Hepatocyte (in vitro differentiated cells): ENCODE measurements around the gene OSBPL5. TPM values are rescaled to one million over a fixed set of nuclear protein-coding genes. Genes with fewer than 3 reads are reported as not detected.

Experiments used
- DNase-seq: peaks from one replicate; pipeline ENCODE4 v3.0.0-alpha.2; 2016; ENCODE audit warnings: low spot score
- H2AFZ ChIP-seq: fragments of 200-600 bp; sonication (generic); 2 replicates; pipeline ENCODE4 v1.6.0; 2016; ENCODE audit warnings: antibody characterized with exemption, mild to moderate bottlenecking
- H3K27ac ChIP-seq: fragments of 200-600 bp; sonication (generic); 2 replicates; pipeline ENCODE4 v1.5.1; 2016; ENCODE audit warnings: mild to moderate bottlenecking
- H3K27me3 ChIP-seq: fragments of 200-600 bp; sonication (generic); 2 replicates; pipeline ENCODE4 v1.6.1; 2016
- H3K36me3 ChIP-seq: fragments of 200-600 bp; sonication (generic); replicated peaks from 2 replicates; pipeline ENCODE4 v1.5.1; 2016; ENCODE audit warnings: low read depth; ENCODE audit not compliant: insufficient read depth
- H3K4me1 ChIP-seq: fragments of 200-600 bp; sonication (generic); 2 replicates; pipeline ENCODE4 v1.5.1; 2016; ENCODE audit warnings: mild to moderate bottlenecking, moderate library complexity; ENCODE audit not compliant: insufficient read depth
- H3K4me2 ChIP-seq: fragments of 200-600 bp; sonication (generic); 2 replicates; pipeline ENCODE4 v1.6.0; 2016
- H3K4me3 ChIP-seq: fragments of 200-600 bp; sonication (generic); 2 replicates; pipeline ENCODE4 v1.5.1; 2016; ENCODE audit warnings: mild to moderate bottlenecking
- H3K79me2 ChIP-seq: fragments of 200-600 bp; sonication (generic); 2 replicates; pipeline ENCODE4 v1.6.0; 2017; ENCODE audit warnings: mild to moderate bottlenecking
- H3K9me2 ChIP-seq: fragments of 200-600 bp; sonication (generic); replicated peaks from 2 replicates; pipeline ENCODE4 v1.6.0; 2017; ENCODE audit warnings: mild to moderate bottlenecking; ENCODE audit not compliant: insufficient read depth
- H3K9me3 ChIP-seq: fragments of 200-600 bp; sonication (generic); 2 replicates; pipeline ENCODE4 v1.5.1; 2016; ENCODE audit warnings: low read depth, mild to moderate bottlenecking
- H4K20me1 ChIP-seq: fragments of 200-600 bp; sonication (generic); 2 replicates; pipeline ENCODE4 v1.6.0; 2016; ENCODE audit warnings: mild to moderate bottlenecking; ENCODE audit not compliant: insufficient read depth, poor library complexity, severe bottlenecking
- CTCF ChIP-seq: fragments of 200-600 bp; sonication (generic); IDR thresholded peaks from 2 replicates; pipeline ENCODE4 v1.5.1; 2016; ENCODE audit warnings: antibody characterized with exemption, mild to moderate bottlenecking; ENCODE audit not compliant: poor library complexity
- EZH2 ChIP-seq: fragments of 200-600 bp; sonication (generic); IDR thresholded peaks from 2 replicates; pipeline ENCODE4 v1.6.1; 2016; ENCODE audit warnings: antibody characterized with exemption, mild to moderate bottlenecking, borderline replicate concordance
- EZH2phosphoT487 ChIP-seq: fragments of 200-600 bp; sonication (generic); IDR thresholded peaks from one replicate; pipeline ENCODE4 v1.6.1; 2018; ENCODE audit warnings: antibody characterized with exemption, mild to moderate bottlenecking, low read depth, moderate library complexity; ENCODE audit not compliant: unreplicated experiment, severe bottlenecking
- WGBS: methylation state at CpG from one replicate; pipeline ENCODE4 v1.1.6; 2016; ENCODE audit warnings: low lambda C conversion rate; ENCODE audit errors: missing lambda C conversion rate; 5-methylcytosine and 5-hydroxymethylcytosine counted together
- polyA plus RNA-seq: library from polyadenylated mRNA; unstranded; fragments of >200 nt; fragmentation: Nextera tagmentation; extraction: Ambion mirVana; gene quantifications from 2 replicates; pipeline ENCODE4 v1.2.1, GENCODE V29; 2016
- total RNA-seq: library from RNA; depleted of rRNA; stranded (reverse); fragments of >200 nt; gene quantifications from 2 replicates; pipeline ENCODE4 v1.2.3, GENCODE V29; 2014

OSBPL5 gene
- total and polyA plus RNA-seq, 2 experiments from 2014 or later: 9.0 to 12.5 TPM

DNA sequence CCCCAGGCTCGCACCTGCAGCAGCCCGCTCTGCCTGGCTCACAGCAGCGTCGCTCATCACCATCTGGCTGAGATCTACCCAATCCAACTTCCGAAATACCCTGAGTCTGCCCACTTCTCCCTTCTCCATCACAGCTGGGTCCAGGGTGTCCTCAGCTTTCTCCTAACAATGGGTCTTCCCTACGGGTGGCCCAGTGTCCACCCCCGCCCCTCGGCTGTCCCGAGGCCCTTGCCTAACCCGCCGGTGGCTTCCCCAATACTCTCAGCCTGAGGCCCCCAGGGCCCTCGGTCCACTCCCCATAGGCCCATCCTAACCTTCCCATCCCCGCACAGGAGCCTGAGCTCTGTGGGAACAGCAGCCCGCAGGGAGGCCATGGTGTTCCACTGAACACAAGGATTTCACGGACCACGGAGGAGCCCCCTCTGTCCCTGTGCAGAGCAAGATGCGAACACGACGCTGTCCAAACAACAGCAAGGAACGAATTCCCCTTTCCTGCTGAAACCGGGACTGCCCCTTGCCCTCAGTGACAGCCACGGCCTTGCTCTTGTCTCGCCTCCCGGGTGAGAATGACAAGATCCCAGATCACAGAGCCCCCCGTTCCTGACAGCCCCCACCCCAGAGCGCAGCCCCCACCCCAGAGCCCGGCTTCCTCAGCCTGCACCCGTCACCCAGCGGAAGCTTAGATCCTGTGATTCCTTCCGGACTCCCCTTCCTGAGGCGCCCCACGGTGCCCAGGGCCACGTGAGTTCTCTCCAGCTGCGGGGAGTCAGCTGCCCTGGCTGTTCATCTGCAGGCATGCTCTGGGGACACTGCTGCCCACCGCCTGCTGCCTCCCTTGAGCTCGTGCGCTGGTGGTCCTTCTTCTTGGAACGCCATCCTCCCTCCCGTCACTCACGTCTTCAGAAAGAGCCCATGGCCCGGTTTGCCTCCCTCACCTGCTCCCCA, 59.0 kb downstream of the OSBPL5 start:
- Histone ChIP-seq H3K9me2 (no peaks in the 10 kb centered on the region), H3K27ac (no peak overlapping the region), H3K27me3 (no peaks in the 10 kb centered on the region), H3K36me3 (no peaks in the 10 kb centered on the region), H3K4me1 (no peaks in the 10 kb centered on the region), H3K4me3 (no peak overlapping the region), H2AFZ (no peak overlapping the region), H3K9me3 (no peaks in the 10 kb centered on the region), H3K79me2 (no peaks in the 10 kb centered on the region), H4K20me1 (no peaks in the 10 kb centered on the region), H3K4me2 (no peak overlapping the region)
- no peak for DNase-seq
- WGBS: 93% methylated on average over 32 of the region's 41 CpGs
- TF ChIP-seq CTCF: no peak
- TF ChIP-seq EZH2phosphoT487: no peak
- no peak for TF ChIP-seq EZH2

DNA sequence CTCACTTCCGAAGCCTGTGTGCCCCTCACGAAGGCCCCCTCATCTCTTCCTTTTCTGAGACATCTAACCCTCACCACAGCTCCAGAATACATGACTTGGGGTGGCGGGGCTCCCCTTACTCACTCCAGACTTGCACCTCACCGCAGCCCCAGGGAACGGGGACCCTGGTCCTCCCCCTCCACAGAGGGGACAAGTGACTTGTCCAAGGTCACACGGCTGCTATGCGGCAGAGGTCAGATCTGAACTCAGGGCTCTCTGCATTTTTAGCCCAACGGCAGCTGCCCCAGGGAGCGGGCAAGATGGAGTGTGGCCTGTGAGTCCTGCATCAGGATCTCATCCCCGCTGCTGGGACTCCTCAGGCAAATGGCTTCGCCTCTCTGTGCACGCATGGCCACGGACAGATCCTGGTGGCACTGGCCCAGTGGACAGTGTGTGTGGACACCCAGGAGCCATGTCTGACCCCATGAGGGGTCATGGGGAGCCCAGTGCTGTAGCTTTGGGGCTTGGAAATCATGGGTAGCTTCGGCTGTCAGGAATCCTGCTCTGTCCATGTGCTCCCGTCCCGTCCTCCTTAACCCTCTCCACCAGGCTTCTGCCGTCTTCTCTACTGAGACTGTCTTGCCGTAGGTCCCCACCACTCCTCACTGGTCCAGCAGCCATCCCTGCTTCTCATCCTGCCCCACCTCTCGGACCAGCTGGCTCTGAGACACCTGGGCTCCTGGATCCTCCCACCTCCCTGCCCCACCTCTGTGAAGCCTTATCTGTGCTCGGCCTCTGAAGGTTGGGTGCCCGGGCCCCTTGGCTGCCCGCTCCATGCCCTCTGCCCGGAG, 59.9 kb downstream of the OSBPL5 start:
- Histone ChIP-seq H3K36me3 (no peaks in the 10 kb centered on the region), H3K9me2 (no peaks in the 10 kb centered on the region), H3K27me3 (no peaks in the 10 kb centered on the region), H2AFZ (no peak overlapping the region), H3K79me2 (no peaks in the 10 kb centered on the region), H3K4me3 (no peak overlapping the region), H4K20me1 (no peaks in the 10 kb centered on the region), H3K4me2 (no peak overlapping the region), H3K27ac (no peak overlapping the region), H3K9me3 (no peaks in the 10 kb centered on the region), H3K4me1 (no peaks in the 10 kb centered on the region)
- 97% methylated on average over 23 of the region's 23 CpGs for WGBS
- no peak for TF ChIP-seq CTCF
- no peak for TF ChIP-seq EZH2
- TF ChIP-seq EZH2phosphoT487: no peak
- DNase-seq: no peak

GRCh38 chr11:3104051-3104714, 60.9 kb downstream of the OSBPL5 start:
- H3K36me3 ChIP-seq: no peaks in the 10 kb centered on the region
- H3K4me3 ChIP-seq: no peak overlapping the region
- H4K20me1 ChIP-seq: no peaks in the 10 kb centered on the region
- 96% methylated on average over 22 of the region's 22 CpGs for WGBS
- no peaks in the 10 kb centered on the region for H3K9me2 ChIP-seq
- no peaks in the 10 kb centered on the region for H3K79me2 ChIP-seq
- H3K4me1 ChIP-seq: no peaks in the 10 kb centered on the region
- H3K27ac ChIP-seq: no peak overlapping the region
- no peak overlapping the region for H3K4me2 ChIP-seq
- no peaks in the 10 kb centered on the region for H3K9me3 ChIP-seq
- H2AFZ ChIP-seq: no peak overlapping the region
- DNase-seq: no peak
- H3K27me3 ChIP-seq: no peaks in the 10 kb centered on the region
- no peak for TF ChIP-seq CTCF
- no peak for TF ChIP-seq EZH2phosphoT487
- TF ChIP-seq EZH2: no peak
